Measurements from ENCODE around the gene ARSH.
"Not testable (repeated sequence)": the region's sequence is repeated elsewhere in the genome, so short reads cannot be mapped to it uniquely, and the experiment has no call there.

The ARSH gene

GRCh38 chrX:3029129-3029528, 22.8 kb downstream of the ARSH start:
- no peak for DNase-seq (ENCODE audit: low read depth)
- in situ Hi-C loops (cut with HindIII; ENCODE audit: low sequenced_read_pairs): no loop called here
- H3K4me3 ChIP-seq (ENCODE audit: low read depth, low read length): no peak overlapping the region
- TF ChIP-seq CTCF (IDR thresholded peaks at IDR 0.05; ENCODE audit: low read depth, low read length, missing control alignments): no peak

DNA sequence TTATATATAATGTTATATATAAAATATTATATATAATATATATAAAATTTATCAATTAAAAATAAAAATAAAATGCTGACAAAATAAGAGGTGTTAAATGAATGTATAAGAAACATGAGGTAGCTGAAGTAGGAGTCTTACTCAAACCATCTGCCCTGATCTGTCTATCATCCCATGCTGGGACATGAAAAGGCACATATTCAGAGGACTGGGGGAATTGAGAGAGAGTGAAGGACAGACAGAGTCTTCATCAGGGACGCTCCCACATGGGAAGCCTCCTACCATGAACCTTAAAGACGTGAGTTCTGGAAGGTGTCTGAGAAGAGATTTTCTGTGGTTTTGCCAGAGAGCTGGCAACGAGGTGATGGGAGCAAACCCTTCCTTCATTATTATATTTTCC, 30.9 kb downstream of the ARSH start:
- in situ Hi-C loops (cut with HindIII; ENCODE audit: low sequenced_read_pairs): no loop called here
- DNase-seq (ENCODE audit: low read depth): no peak
- H3K4me3 ChIP-seq (ENCODE audit: low read depth, low read length): no peak overlapping the region
- no peak for TF ChIP-seq CTCF (IDR thresholded peaks at IDR 0.05; ENCODE audit: low read depth, low read length, missing control alignments)

- no peak overlapping the region for H3K4me3 ChIP-seq (ENCODE audit: low read depth, low read length)
- in situ Hi-C loops (cut with HindIII; ENCODE audit: low sequenced_read_pairs): no loop called here
- no peak for TF ChIP-seq CTCF (IDR thresholded peaks at IDR 0.05; ENCODE audit: low read depth, low read length, missing control alignments)
- no peak for DNase-seq (ENCODE audit: low read depth)
These were observed 37.9 kb downstream of the ARSH start for GRCh38 chrX:3044196-3044595.

GRCh38 chrX:3044671-3045070, 38.3 kb downstream of the ARSH start:
- TF ChIP-seq CTCF (IDR thresholded peaks at IDR 0.05; ENCODE audit: low read depth, low read length, missing control alignments): no peak
- no peak overlapping the region for H3K4me3 ChIP-seq (ENCODE audit: low read depth, low read length)
- in situ Hi-C loops (cut with HindIII; ENCODE audit: low sequenced_read_pairs): no loop called here
- DNase-seq (ENCODE audit: low read depth): no peak

DNA sequence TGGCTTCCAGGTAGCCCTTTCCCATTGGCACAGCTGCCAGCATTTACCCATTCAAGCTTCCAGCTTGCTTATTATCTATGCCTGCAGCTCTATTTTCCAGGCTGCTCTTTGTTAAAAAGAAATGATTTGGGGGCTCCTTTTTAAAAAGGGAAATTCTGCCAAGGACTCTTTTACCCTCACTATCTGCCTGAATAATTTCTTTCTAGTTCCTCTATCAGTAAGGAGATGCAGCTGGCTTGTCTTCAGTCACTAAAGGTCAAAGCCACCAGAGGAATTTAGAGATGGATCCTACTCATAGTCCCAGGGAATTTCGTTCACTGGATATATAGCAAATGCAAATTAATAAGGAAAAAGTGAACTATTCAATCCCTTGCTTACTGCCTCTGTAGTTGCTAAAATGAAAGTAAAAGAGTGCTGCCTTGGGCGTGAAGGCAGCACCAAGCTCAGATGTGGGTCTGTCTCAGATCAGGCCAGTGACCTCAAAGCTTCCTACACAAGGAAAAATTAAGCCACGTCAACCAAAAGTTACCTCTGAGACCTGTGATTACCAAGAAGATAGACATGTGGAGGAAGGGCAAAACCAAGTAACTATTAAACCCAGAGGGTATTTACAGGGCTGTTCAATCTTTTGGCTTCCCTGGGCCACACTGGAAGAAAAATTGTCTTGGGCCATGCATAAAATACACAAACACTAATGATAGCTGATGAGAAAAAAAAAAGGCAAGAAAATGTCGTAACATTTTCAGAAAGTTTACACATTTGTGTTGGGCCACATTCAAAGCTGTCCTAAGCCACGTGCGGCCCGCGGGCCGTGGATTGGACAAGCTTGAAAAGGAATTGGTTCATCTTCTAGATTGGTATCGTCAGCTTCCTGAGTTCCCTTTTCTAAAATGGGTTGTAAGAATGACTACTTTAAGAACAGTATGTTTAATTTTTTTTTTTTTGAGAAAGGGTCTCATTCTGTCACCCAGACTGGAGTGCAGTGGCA, 40.2 kb downstream of the ARSH start:
- no peak for TF ChIP-seq CTCF (IDR thresholded peaks at IDR 0.05; ENCODE audit: low read depth, low read length, missing control alignments)
- in situ Hi-C loops (cut with HindIII; ENCODE audit: low sequenced_read_pairs): no loop called here
- no peak for DNase-seq (ENCODE audit: low read depth)
- H3K4me3 ChIP-seq (ENCODE audit: low read depth, low read length): no peak overlapping the region

DNA sequence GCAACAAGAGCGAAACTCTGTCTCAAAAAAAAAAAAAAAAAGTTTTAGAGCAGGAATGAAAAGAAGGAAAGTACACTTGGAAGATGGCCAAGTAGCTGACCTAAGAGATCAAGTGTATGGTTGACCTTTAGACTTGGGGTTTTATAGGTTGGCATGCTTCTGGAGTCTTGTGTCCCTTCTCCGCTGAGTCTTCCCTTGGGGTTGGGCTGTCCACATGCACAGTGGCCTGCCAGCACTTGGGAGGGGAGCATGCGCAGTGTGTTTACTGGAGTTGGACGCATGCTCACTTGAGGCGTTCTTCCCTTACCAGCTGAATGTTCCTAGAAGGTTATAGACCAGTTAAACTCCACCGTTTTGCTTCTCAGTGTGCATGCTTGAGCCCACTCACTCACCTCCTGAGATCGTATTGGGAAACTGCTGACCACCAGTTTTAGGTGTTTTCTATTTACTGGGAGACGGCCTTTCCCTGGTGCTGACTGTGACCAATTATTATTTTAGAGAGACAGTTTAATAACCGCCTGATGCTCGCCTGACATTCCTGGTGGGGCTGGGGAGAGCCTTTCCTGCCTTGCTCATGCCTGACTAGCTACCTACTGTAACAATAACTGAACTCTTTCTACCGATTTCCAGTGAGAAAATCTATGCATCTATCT, 44.3 kb downstream of the ARSH start:
- in situ Hi-C loops (cut with HindIII; ENCODE audit: low sequenced_read_pairs); DNase-seq (ENCODE audit: low read depth); H3K4me3 ChIP-seq (ENCODE audit: low read depth, low read length): not testable (repeated sequence)

DNA sequence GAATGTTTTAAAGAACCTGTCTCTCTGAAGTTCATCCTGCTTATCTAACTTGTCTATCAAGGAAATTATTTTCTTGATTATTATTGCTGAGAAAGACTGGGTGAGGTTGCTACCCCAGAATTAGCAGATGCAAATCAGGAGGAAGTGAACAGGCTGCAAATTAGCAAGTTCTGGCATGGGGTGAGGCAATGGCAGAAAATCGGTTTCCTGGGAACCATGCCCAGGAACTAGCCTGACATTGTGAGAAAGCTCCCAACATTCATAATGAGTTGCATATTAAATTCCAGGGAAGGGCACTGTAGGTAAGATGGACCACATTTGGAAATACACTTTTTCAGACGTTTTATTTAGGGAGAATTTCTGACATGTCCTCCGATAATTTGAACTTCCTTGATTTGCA, 46.5 kb downstream of the ARSH start:
- in situ Hi-C loops (cut with HindIII; ENCODE audit: low sequenced_read_pairs): no loop called here
- H3K4me3 ChIP-seq (ENCODE audit: low read depth, low read length): no peak overlapping the region
- no peak for TF ChIP-seq CTCF (IDR thresholded peaks at IDR 0.05; ENCODE audit: low read depth, low read length, missing control alignments)
- DNase-seq (ENCODE audit: low read depth): no peak
